ENCODE results near the gene NFIB.

- no peak for TF ChIP-seq CTCF (IDR thresholded peaks at IDR 0.05)
- TF ChIP-seq POLR2AphosphoS5 (IDR thresholded peaks at IDR 0.05) = no peak
Measured at GRCh38 chr9:14051419-14051818, 262.5 kb downstream of the NFIB start.
